OCI-M2 (cell line): ENCODE measurements around the gene VEPH1.

Source experiments
- DNase-seq: peaks from one replicate; lab custom pipeline; 2025; ENCODE audit not compliant: unreplicated experiment; lab: John Stamatoyannopoulos, UW

Gene VEPH1

GRCh38 chr3:157436583-157437291, 66.5 kb downstream of the VEPH1 start, which contains the start of gene PTX3:
Gene PTX3, plus strand, starts transcription at chr3:157436850. Its CDS starts 84 bp downstream, at chr3:157436934.
- DNase-seq: no peak

- no peak for DNase-seq
These were observed 73.5 kb downstream of the VEPH1 start for GRCh38 chr3:157429708-157430107.

GRCh38 chr3:157428853-157429252, 74.4 kb downstream of the VEPH1 start:
- no peak for DNase-seq

- DNase-seq: no peak
These were observed 75.3 kb downstream of the VEPH1 start for GRCh38 chr3:157427901-157428300.

GRCh38 chr3:157423337-157423736, 79.9 kb downstream of the VEPH1 start:
- DNase-seq: no peak

GRCh38 chr3:157420606-157421130, 82.5 kb downstream of the VEPH1 start:
- DNase-seq: no peak

- DNase-seq: no peak
These were observed 85.1 kb downstream of the VEPH1 start for GRCh38 chr3:157418104-157418503.

- no peak for DNase-seq
These were observed 86.0 kb downstream of the VEPH1 start for GRCh38 chr3:157417247-157417646.

- no peak for DNase-seq
These were observed 86.7 kb downstream of the VEPH1 start for GRCh38 chr3:157416347-157417087.

- DNase-seq: no peak
These were observed 88.4 kb downstream of the VEPH1 start for GRCh38 chr3:157414861-157415260.

GRCh38 chr3:157412323-157412855, 90.8 kb downstream of the VEPH1 start:
- no peak for DNase-seq

- DNase-seq: no peak
These were observed 92.3 kb downstream of the VEPH1 start for GRCh38 chr3:157410945-157411344.

- no peak for DNase-seq
These were observed 93.7 kb downstream of the VEPH1 start for GRCh38 chr3:157409516-157409915.

GRCh38 chr3:157408499-157409149, 94.6 kb downstream of the VEPH1 start:
- DNase-seq: no peak

GRCh38 chr3:157407769-157408168, 95.4 kb downstream of the VEPH1 start:
- no peak for DNase-seq

- no peak for DNase-seq
These were observed 96.8 kb downstream of the VEPH1 start for GRCh38 chr3:157406394-157406793.

- no peak for DNase-seq
These were observed 97.8 kb downstream of the VEPH1 start for GRCh38 chr3:157405457-157405856.

GRCh38 chr3:157404381-157404780, 98.8 kb downstream of the VEPH1 start:
- DNase-seq: no peak

- no peak for DNase-seq
These were observed 104.6 kb downstream of the VEPH1 start for GRCh38 chr3:157398598-157398997.

GRCh38 chr3:157394411-157394810, 108.8 kb downstream of the VEPH1 start:
- no peak for DNase-seq

GRCh38 chr3:157393113-157393512, 110.1 kb downstream of the VEPH1 start:
- DNase-seq: no peak
